Fibroblast of lung (primary cell): ENCODE measurements around the gene ZNF883.

Experiments
- EZH2 ChIP-seq: IDR thresholded peaks from 2 replicates; pipeline ENCODE4 v1.5.1; 2012; ENCODE audit warnings: low read length, control low read depth, mild to moderate bottlenecking; ENCODE audit errors: missing control alignments
- TF ChIP-seq, protein P1 (sequence below), 2 donors: IDR thresholded peaks in 1 of 2; conservative IDR thresholded peaks in 1 of 2; 1 replicate in 1 of 2; 2 replicates in 1 of 2; pipeline ENCODE4 v1.5.1; 2011 to 2012; ENCODE audit warnings: low read length in 2 of 2, control low read depth in 1 of 2, inconsistent platforms in 1 of 2, low read depth in 1 of 2, mild to moderate bottlenecking in 1 of 2

GRCh38 chr9:112921549-112921948 is 90.4 kb downstream of the ZNF883 start:
- TF ChIP-seq EZH2: no peak
- TF ChIP-seq, protein P1, sequence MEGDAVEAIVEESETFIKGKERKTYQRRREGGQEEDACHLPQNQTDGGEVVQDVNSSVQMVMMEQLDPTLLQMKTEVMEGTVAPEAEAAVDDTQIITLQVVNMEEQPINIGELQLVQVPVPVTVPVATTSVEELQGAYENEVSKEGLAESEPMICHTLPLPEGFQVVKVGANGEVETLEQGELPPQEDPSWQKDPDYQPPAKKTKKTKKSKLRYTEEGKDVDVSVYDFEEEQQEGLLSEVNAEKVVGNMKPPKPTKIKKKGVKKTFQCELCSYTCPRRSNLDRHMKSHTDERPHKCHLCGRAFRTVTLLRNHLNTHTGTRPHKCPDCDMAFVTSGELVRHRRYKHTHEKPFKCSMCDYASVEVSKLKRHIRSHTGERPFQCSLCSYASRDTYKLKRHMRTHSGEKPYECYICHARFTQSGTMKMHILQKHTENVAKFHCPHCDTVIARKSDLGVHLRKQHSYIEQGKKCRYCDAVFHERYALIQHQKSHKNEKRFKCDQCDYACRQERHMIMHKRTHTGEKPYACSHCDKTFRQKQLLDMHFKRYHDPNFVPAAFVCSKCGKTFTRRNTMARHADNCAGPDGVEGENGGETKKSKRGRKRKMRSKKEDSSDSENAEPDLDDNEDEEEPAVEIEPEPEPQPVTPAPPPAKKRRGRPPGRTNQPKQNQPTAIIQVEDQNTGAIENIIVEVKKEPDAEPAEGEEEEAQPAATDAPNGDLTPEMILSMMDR (conservative IDR thresholded peaks at IDR 0.05 in 1 of 2, IDR thresholded peaks at IDR 0.05 in 1 of 2; ENCODE audit: low read depth in 1 of 2, low read length in 2 of 2): peak; percentile 62 to 72
